Measurements from ENCODE around the gene NOTUM. TPM values are rescaled to one million over a fixed set of nuclear protein-coding genes. Genes with fewer than 3 reads are reported as not detected.

The NOTUM gene
- total RNA-seq, 1 experiment from 2014 or later = 2.0 TPM

DNA sequence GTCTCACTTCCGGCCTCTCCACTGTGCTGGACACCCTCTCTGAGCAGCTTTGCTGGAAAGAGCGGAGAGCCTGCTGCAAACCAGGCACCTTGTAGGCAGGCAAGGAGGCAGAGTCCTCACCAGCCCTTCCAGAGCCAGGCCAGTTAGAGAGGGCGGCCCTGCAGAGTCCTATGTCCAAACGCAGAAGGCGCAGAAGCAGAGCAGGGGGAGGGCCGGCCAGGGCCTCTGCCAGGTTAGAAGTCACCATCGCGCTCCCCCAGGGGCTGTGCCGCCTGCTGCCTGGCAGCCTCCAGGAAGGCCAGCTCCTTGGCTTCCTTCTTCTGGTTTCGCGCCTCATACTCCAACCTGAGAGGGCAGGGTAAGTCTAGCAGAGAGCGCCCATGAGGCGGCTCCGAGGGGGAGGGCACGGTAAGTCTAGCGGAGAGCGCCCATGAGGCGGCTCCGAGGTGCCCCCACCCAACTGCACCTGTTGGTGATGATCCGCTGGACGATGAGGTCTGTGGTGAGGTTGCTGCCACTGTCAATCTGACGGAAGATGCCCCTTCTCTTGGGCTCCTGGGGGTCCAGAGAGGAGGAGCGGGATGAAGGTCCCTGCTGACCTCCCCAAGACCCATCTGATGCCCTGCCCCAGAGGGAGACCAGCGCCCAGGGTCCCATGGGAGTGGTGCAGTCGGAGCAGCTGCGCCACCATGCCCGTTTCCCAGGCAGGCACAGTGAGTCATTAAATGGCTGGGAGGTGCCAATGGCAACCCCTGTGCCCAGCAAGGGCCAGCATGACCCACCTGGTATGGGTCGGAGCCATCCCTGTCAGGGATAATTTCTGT lies 56.2 kb downstream of the NOTUM start:
- no peak for DNase-seq
- H3K4me3 ChIP-seq (ENCODE audit: insufficient read depth, low read depth, low read length) = no peak overlapping the region
- H3K27me3 ChIP-seq (ENCODE audit: control insufficient read depth, insufficient read depth, low read length) = peaks cover 16% of the 10 kb centered on the region
- H3K36me3 ChIP-seq (replicated peaks; ENCODE audit: control insufficient read depth, insufficient read depth, low read length) = peaks cover 2% of the 10 kb centered on the region; the same call in 1 of the 2 replicates

DNA sequence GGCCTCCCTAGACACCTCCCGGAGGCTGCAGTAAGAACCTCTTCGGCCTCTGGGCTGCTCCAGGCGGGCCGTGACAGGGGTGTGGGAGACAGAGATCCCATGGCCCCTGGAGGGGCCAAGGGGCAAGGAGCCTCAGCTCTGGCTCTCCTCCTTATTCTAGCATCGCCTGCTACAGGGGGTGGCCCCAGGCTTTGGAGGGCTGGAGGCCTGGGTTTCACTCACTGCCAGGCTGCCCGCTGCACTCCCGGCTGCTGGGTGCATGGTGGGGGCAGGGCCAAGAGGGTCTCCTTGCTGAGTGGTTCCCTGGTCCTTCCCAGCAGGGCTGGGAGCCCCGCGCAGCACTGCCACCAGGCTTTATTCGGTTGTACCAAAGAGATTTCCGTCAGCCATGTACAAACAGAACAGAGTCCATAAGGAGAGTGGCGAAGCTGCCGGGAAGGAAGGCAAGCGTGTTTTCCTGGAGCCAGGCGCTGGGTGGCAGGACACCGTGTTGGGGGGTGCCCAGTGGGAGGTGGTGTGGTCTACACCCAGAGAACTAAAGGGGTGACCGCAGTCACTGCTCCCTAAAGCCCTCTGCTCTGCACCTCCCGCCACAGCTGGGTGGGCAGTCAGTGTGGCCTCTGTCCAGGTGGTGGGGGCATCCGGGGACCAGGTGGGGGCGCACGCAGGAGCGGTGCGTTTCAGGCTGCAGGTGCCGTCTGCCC lies 56.9 kb downstream of the NOTUM start:
- Histone ChIP-seq H3K36me3 (replicated peaks; ENCODE audit: control insufficient read depth, insufficient read depth, low read length) (peaks cover 4% of the 10 kb centered on the region; the same call in 1 of the 2 replicates), H3K4me3 (ENCODE audit: insufficient read depth, low read depth, low read length) (no peak overlapping the region), H3K27me3 (ENCODE audit: control insufficient read depth, insufficient read depth, low read length) (peaks cover 16% of the 10 kb centered on the region)
- no peak for DNase-seq

DNA sequence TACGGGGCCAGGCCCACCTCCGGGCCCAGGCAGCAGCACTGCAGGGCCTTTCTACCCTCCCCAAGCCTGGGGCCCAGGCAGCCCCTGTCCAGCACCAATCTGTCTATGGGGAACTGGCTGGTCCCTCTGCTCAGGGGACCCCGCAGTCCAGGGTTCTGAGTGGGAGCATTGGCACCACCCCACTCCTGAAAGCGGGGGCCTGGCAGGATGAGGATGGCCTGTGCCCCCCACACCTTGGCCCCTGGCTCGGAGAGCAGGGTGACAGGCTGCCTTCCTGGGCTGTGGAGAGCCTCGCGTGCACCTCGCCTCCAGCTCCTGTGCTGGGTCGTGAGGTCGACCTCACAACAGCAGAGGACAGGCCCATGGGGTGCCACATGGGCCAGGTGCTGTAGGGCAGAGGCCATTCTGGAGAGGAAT lies 57.6 kb downstream of the NOTUM start:
- no peak for DNase-seq
- Histone ChIP-seq H3K36me3 (replicated peaks; ENCODE audit: control insufficient read depth, insufficient read depth, low read length) (peaks cover 4% of the 10 kb centered on the region; the same call in 1 of the 2 replicates), H3K4me3 (ENCODE audit: insufficient read depth, low read depth, low read length) (no peak overlapping the region), H3K27me3 (ENCODE audit: control insufficient read depth, insufficient read depth, low read length) (peaks cover 16% of the 10 kb centered on the region)

DNA sequence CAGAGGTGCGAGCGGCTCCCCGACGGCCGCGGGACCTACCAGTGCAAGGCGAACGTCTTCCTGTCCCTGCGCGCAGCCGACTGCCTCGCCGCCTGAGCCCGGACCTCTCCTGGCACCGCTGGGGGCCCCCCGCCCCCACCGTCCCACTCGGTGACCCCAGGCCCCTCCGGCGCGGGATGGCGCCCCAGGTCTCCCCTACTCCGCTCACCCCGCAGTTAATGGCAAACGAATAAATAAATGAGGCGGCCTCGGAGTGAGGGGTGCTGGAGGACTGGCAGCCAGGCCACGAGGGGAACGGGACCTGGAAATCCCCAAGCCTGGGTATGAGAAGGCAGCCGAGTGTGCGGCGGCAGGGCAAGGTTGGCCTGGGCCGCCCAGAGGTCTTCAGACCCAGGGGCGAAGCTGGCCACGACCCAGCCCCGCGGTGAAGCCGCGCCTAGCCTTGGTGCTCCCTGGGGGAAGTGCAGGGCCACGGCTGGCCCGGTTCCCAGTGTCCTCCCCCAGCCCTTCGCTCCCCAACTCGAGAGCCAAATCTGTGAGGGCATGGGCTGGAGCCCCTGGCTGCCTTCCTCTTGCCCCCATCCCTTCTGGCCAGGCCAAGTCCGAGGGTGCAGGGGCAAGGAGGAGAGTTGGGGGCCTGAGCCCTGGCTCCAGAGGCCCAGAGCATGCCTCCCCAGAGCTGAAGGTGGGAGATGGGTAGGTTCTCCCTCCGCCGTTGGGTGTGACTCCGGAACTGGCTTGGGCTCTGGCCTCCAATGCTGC lies 58.2 kb downstream of the NOTUM start:
- Histone ChIP-seq H3K27me3 (ENCODE audit: control insufficient read depth, insufficient read depth, low read length) (peaks cover 16% of the 10 kb centered on the region), H3K36me3 (replicated peaks; ENCODE audit: control insufficient read depth, insufficient read depth, low read length) (peaks cover 6% of the 10 kb centered on the region), H3K4me3 (ENCODE audit: insufficient read depth, low read depth, low read length) (peak overlapping the region; percentile 34)
- peak; percentile 84 for DNase-seq

Other genes with a start within 250 kb of the NOTUM start
- gene SLC25A10, start 248.9 kb downstream of the NOTUM start, total RNA-seq (2014; rRNA removed; shearing (Covaris generic)) = 50.6 and 56.7 TPM in 2 replicates
- gene GCGR, start 157.0 kb downstream of the NOTUM start, total RNA-seq (2014; rRNA removed; shearing (Covaris generic)) = 0.07 and 0.11 TPM in 2 replicates
- 180 and 204 TPM in 2 replicates for gene MCRIP1, start 127.9 kb downstream of the NOTUM start, total RNA-seq (2014; rRNA removed; shearing (Covaris generic))
- gene PPP1R27, start 126.1 kb downstream of the NOTUM start, total RNA-seq (2014; rRNA removed; shearing (Covaris generic)) = not detected in 2 replicates
- gene P4HB, start 100.7 kb downstream of the NOTUM start, total RNA-seq (2014; rRNA removed; shearing (Covaris generic)) = 421 and 528 TPM in 2 replicates
- gene ARHGDIA, start 89.8 kb downstream of the NOTUM start, total RNA-seq (2014; rRNA removed; shearing (Covaris generic)) = 127 and 158 TPM in 2 replicates
- 195 and 271 TPM in 2 replicates for gene ALYREF, start 69.6 kb downstream of the NOTUM start, total RNA-seq (2014; rRNA removed; shearing (Covaris generic))
- gene ANAPC11, start 69.5 kb downstream of the NOTUM start, total RNA-seq (2014; rRNA removed; shearing (Covaris generic)) = 269 and 274 TPM in 2 replicates
- 0.85 and 0.94 TPM in 2 replicates for gene NPB, start 58.9 kb downstream of the NOTUM start, total RNA-seq (2014; rRNA removed; shearing (Covaris generic))
- gene PCYT2, start 49.8 kb downstream of the NOTUM start, total RNA-seq (2014; rRNA removed; shearing (Covaris generic)) = 21.0 and 37.0 TPM in 2 replicates
- gene SIRT7, start 43.0 kb downstream of the NOTUM start, total RNA-seq (2014; rRNA removed; shearing (Covaris generic)) = 19.0 and 21.4 TPM in 2 replicates
- gene MAFG, start 33.5 kb downstream of the NOTUM start, total RNA-seq (2014; rRNA removed; shearing (Covaris generic)) = 27.0 and 31.7 TPM in 2 replicates
- gene PYCR1, start 23.9 kb downstream of the NOTUM start, total RNA-seq (2014; rRNA removed; shearing (Covaris generic)) = 267 and 298 TPM in 2 replicates
- gene MYADML2, start 14.0 kb downstream of the NOTUM start, total RNA-seq (2014; rRNA removed; shearing (Covaris generic)) = 0.24 and 0.30 TPM in 2 replicates
- gene ASPSCR1, start 16.4 kb upstream of the NOTUM start, total RNA-seq (2014; rRNA removed; shearing (Covaris generic)) = 62.1 and 65.8 TPM in 2 replicates
- gene CENPX, start 61.7 kb upstream of the NOTUM start, total RNA-seq (2014; rRNA removed; shearing (Covaris generic)) = 171 and 247 TPM in 2 replicates
- 45.2 and 46.5 TPM in 2 replicates for gene LRRC45, start 62.1 kb upstream of the NOTUM start, total RNA-seq (2014; rRNA removed; shearing (Covaris generic))
- gene RAC3, start 70.5 kb upstream of the NOTUM start, total RNA-seq (2014; rRNA removed; shearing (Covaris generic)) = 155 and 175 TPM in 2 replicates
- 72.7 and 110 TPM in 2 replicates for gene DCXR, start 76.5 kb upstream of the NOTUM start, total RNA-seq (2014; rRNA removed; shearing (Covaris generic))
- gene RFNG, start 90.6 kb upstream of the NOTUM start, total RNA-seq (2014; rRNA removed; shearing (Covaris generic)) = 43.0 and 50.8 TPM in 2 replicates
- gene GPS1, start 90.7 kb upstream of the NOTUM start, total RNA-seq (2014; rRNA removed; shearing (Covaris generic)) = 205 and 248 TPM in 2 replicates
- 114 and 129 TPM in 2 replicates for gene DUS1L, start 104.6 kb upstream of the NOTUM start, total RNA-seq (2014; rRNA removed; shearing (Covaris generic))
- 201 and 257 TPM in 2 replicates for gene FASN, start 137.0 kb upstream of the NOTUM start, total RNA-seq (2014; rRNA removed; shearing (Covaris generic))